GM18868 (cell line): ENCODE measurements around the gene SEMA5A.
A peak's percentile ranks its signal among the peaks of the same experiment; 100 is the strongest.
"Not testable (repeated sequence)": the region's sequence is repeated elsewhere in the genome, so short reads cannot be mapped to it uniquely, and the experiment has no call there.

ENCODE experiments used
- ATAC-seq: cut with Tn5 transposase; IDR thresholded peaks from one replicate; pipeline ENCODE4 v1.9.1; 2021; ENCODE audit warnings: mild to moderate bottlenecking, moderate library complexity; ENCODE audit not compliant: unreplicated experiment

Gene SEMA5A

DNA sequence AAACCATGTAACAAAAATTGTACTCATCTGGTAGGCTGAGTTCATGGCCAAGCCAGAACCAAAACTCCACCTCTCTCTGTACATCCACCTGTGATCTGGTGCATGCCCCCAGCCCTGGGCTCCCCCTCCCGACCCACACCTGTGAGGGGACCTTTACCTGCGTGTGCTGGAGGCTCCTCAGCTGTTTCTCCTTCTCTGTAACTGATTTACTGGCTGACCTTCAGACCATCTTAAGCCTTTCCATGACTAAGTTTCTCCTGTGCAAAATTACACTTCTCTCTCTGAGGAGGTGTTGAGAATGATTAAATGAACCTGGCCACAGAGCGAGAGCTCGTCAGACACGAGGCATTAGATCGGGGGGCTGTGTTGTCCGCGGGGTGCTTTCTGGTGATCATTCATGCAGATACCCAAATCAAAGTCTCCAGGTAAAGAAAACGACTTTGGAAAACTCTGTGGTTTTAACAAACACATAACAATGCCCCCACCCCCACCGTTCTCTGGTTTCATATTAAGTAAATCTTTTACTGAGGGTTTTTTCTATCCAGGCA lies 136.4 kb downstream of the SEMA5A start:
- peak; percentile 35 for ATAC-seq

DNA sequence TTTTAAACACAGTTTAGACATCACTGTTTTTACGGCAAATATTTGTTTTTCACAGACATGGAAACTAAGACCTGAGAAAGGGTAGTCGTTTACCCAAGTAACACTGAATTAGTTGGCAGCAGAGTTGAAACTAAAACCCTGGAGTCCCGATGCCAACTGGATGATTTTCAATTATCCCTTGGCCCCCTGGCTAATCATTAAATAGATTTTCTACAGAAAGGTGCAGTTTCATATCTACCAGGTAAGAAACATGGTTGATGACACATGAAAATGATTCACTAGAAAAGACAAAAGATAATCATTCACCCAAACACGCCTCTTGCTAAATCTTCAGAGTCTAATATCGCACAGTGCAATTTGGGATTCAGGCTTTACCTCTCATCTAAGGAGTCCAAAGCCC lies 136.9 kb downstream of the SEMA5A start:
- ATAC-seq, result no peak

DNA sequence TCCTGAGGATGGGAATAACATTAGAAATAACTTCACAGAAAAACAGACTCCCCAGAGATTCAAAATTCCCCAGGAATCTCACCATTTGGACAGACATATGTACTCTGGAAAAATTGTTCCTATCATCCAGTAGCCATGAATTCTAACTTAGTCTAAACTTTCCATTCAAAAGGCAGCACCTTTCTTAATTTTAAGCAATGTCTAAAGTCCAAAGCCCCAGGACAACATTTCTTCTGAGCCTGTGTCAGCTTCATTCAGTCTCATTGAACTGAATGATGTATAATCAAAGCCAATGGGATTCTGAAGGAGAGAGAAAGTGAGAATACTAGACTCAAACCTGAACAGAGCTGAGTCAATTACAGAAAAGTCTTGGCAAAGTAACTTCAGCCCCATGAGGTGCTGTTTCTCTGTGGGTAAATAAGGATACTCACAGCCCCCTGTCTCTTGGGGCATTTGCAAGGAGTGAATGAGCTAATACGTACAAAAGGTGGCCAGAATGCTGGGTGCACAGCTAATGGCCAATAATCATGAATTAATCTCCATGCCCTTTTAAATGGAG lies 140.6 kb downstream of the SEMA5A start:
- peak; percentile 91 for ATAC-seq

DNA sequence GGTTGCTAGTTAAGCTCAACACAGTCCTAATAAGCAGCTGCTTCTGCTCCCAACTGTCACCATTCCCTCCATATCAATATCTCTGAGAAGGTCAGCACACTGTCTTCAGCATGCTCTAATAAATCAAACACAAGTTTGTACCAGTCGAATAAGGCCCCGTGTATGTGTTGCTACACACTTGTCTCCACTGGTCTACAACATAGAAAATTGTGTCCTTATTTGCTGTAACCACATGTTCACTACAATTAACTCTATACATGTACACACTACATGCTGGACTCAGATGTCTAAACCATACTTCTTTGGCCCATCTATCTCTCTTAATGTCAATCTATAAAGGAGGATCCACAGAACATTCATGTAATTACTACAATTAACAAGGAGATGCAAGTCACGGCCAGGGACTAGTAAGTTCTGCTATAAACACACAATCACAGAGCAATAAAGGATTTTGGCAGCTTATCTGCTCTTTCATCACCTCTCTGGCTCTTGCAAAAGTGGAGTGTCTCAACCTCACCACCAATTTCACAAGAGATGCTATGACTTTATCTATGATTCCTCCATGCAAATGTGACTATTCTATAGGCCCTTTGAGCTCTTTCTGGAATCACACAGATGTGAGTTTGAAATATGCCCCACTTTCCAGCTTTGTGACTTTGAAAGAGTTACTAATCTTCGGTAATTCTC lies 143.9 kb downstream of the SEMA5A start:
- no peak for ATAC-seq

GRCh38 chr5:9399783-9400182 lies 146.1 kb downstream of the SEMA5A start:
- ATAC-seq, result not testable (repeated sequence)

GRCh38 chr5:9399094-9399493 lies 146.8 kb downstream of the SEMA5A start:
- ATAC-seq, result no peak

GRCh38 chr5:9398227-9398626 lies 147.6 kb downstream of the SEMA5A start:
- no peak for ATAC-seq

DNA sequence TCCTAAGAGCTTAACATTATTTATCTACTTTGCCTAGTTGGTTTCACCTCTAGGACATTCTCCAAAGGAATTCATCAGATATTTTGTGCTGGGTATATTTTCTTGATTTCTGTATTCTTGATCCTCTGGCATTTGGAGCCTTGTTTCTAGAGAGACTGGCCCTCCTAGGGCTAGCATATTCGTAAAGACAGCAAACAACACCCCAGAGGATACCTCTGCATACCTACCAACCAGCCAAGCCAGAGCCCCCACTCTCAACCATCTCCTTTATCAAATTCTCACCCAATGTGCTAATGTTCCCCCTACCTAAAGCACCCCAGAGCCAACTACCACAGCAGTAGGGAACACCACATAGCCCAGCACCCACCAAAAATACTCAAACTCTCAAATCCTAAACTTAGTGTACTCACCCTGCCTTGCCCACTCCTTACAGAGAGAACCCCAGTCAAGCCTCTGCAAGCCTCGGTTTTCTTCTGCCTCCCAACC lies 149.5 kb downstream of the SEMA5A start:
- no peak for ATAC-seq

GRCh38 chr5:9395706-9396105 lies 150.2 kb downstream of the SEMA5A start:
- ATAC-seq, result no peak

- ATAC-seq, result no peak
These were observed 151.7 kb downstream of the SEMA5A start for GRCh38 chr5:9394221-9394620.

- no peak for ATAC-seq
These were observed 153.2 kb downstream of the SEMA5A start for GRCh38 chr5:9392625-9393024.

- no peak for ATAC-seq
These were observed 154.8 kb downstream of the SEMA5A start for GRCh38 chr5:9391080-9391479.

DNA sequence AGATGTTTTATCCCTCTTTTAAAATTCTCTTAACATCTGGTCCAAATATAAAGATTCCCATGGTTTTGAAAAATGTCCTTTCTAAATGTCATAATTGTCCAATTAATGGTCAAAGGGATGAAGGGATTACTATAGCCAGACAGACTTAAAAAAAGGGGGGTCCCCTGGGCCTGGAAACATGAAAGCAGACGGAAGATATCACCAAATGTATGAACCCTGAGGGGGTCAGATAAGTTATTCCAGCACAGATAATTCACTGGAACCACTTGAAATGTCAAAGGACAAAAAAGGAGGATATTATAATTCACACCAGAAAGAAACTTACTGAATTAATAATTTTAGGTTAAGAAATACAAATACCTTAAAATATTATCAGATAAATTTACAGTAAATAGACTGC lies 155.8 kb downstream of the SEMA5A start:
- no peak for ATAC-seq

DNA sequence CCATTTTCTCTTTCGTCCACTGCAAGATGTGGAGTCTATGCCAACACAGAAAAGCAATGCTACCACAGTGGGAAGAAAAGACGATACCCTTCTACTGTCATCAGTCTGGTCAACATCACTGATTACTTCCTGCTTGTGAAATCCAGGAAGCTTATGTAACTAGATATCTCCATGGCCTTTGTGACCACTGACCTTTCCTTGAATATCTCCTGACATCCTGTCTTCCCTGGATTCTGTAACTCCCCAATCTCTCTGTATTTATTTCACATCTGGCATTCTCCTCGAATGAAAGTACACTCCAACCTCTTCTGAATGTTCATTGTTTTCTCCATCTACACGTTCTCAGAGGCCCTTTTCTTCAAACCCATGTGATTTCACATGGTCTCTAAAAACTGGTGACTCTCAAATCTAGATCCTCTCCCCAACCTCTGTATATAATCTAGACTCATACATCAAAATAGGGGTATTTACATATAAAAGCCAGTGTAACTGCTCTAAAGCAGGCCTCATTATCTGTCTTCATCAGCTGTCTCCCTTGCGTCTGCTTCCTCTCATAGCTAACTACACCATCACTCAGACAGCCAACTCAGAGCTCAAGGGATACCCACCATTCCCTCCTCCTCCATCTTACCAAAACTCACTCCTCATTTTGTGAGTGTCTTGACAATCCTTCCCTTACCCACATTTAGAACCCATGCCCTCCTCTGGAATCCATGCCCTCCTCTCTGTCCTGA lies 156.8 kb downstream of the SEMA5A start:
- ATAC-seq, result no peak

DNA sequence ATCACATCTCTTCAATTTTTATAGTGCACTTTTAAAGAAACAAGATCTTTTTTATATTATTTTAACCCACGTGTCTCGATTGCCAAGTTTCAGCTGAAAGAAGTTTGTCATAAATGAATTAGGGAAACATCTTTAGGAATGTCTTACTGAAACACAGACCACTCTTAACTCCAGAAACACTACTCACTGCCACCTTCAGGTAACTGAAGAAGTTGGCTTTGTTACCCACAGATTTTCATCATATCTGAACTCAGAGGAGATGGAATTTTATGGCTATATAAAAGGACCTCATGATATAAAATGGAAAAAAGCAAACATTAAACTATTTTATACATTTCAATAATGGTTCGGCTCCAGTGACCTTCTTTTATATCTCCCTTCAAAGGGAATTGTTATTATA lies 158.0 kb downstream of the SEMA5A start:
- ATAC-seq, result no peak

GRCh38 chr5:9386945-9387344 lies 158.9 kb downstream of the SEMA5A start:
- ATAC-seq, result no peak

- no peak for ATAC-seq
These were observed 163.4 kb downstream of the SEMA5A start for GRCh38 chr5:9382522-9382921.

- peak; percentile 91 for ATAC-seq
These were observed 164.4 kb downstream of the SEMA5A start for GRCh38 chr5:9381464-9381863.

GRCh38 chr5:9380109-9380508 lies 165.8 kb downstream of the SEMA5A start:
- ATAC-seq, result no peak

- ATAC-seq, result no peak
These were observed 169.3 kb downstream of the SEMA5A start for GRCh38 chr5:9376363-9377117.

DNA sequence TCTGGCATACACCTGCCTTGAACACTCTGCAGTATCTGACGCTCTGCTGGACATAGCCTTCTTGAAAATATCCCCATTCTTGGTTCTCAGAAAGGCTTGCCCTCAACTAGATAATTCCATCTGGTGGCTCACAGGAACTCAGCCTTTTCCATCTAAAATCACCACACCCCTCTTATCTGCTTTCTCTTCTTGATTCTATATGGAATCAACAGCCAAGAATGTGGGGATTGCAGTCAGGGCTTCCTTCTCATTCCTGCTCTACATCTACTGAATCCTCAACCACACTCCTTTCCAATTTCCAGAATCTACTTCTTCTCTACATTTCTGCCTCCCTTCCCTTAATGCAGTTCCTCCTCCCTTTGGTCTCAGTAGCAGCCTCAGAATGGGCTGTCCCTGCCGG lies 170.1 kb downstream of the SEMA5A start:
- no peak for ATAC-seq
